IPS-11a (cell line): ENCODE results near the gene ARHGAP28.

ENCODE experiments used
- H3K4me3 ChIP-seq: one replicate; pipeline ENCODE4 v1.5.1; 2013; ENCODE audit warnings: low read depth, low read length, control low read depth

The ARHGAP28 gene

GRCh38 chr18:6950641-6951040 lies 221.1 kb downstream of the ARHGAP28 start:
- no peak overlapping the region for H3K4me3 ChIP-seq

GRCh38 chr18:6951336-6952090 lies 222.0 kb downstream of the ARHGAP28 start:
- H3K4me3 ChIP-seq = no peak overlapping the region

- H3K4me3 ChIP-seq = no peak overlapping the region
These were observed 225.0 kb downstream of the ARHGAP28 start for GRCh38 chr18:6954501-6954900.

- no peak overlapping the region for H3K4me3 ChIP-seq
These were observed 225.8 kb downstream of the ARHGAP28 start for GRCh38 chr18:6955304-6955703.

GRCh38 chr18:6956495-6956894 lies 227.0 kb downstream of the ARHGAP28 start:
- no peak overlapping the region for H3K4me3 ChIP-seq

GRCh38 chr18:6956999-6957398 lies 227.5 kb downstream of the ARHGAP28 start:
- no peak overlapping the region for H3K4me3 ChIP-seq

- no peak overlapping the region for H3K4me3 ChIP-seq
These were observed 229.6 kb downstream of the ARHGAP28 start for GRCh38 chr18:6959110-6959509.

- no peak overlapping the region for H3K4me3 ChIP-seq
These were observed 230.6 kb downstream of the ARHGAP28 start for GRCh38 chr18:6960124-6960523.

GRCh38 chr18:6960656-6961055 lies 231.1 kb downstream of the ARHGAP28 start:
- H3K4me3 ChIP-seq = no peak overlapping the region

GRCh38 chr18:6961331-6961730 lies 231.8 kb downstream of the ARHGAP28 start:
- no peak overlapping the region for H3K4me3 ChIP-seq

GRCh38 chr18:6962571-6963451 lies 233.3 kb downstream of the ARHGAP28 start:
- H3K4me3 ChIP-seq = no peak overlapping the region

GRCh38 chr18:6963452-6964097 lies 234.1 kb downstream of the ARHGAP28 start:
- H3K4me3 ChIP-seq = no peak overlapping the region
